ENCODE measurements around the gene DNAH14. TPM values are rescaled to one million over a fixed set of nuclear protein-coding genes. Genes with fewer than 3 reads are reported as not detected.

The DNAH14 gene
- total and polyA plus RNA-seq, 10 of the 15 experiments (the other 5 are each of a cell fraction or from before 2014, with no cell fraction given): 2.0 to 7.9 (median 4.8) TPM

DNA sequence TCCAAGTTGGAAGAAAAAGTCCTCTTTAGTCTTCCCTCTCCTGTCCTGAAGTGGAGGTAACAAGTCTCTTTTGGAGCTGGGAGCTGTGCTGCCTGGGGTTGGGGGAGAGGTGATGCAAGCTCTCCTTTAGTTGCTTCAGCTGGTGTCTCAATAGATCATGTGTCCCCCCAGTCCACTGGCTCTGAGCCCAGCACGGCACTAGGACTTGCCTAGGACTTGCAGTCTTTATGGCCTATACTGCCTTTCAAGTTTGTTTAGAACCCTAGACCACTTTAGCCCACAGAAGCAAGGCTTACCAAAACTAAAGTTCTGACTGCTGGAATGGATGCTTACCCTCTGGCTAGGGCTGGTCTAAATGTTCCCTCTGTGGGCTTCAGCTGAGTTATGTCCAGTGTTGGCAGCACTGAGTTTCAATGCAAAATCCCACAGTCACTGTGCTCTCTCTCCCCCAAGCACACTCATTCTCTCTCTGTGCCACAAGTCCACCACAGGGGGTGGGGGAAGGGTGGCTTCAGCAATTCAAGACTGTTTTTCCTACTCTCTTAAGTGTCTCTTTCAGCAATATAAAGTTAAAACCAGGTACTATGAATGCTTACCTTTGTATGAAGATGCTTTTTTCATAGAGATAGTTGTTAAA is 185.0 kb downstream of the DNAH14 start:
- Histone ChIP-seq H3K4me2 (ENCODE audit: control insufficient read depth, insufficient read depth) (no peak overlapping the region), H2AFZ (ENCODE audit: control insufficient read depth, low read depth, low read length) (no peak overlapping the region), H4K20me1 (ENCODE audit: control insufficient read depth, insufficient read depth) (no peaks in the 10 kb centered on the region), H3K9me3 (replicated peaks; ENCODE audit: control insufficient read depth, insufficient read depth, low read length) (no peaks in the 10 kb centered on the region), H3K4me1 (ENCODE audit: control insufficient read depth, insufficient read depth, low read length) (no peaks in the 10 kb centered on the region), H3K4me3 (no peak overlapping the region), H3K27me3 (replicated peaks in 1 of 2; ENCODE audit: control insufficient read depth in 2 of 2, insufficient read depth in 2 of 2, low read length in 1 of 2) (no peaks in the 10 kb centered on the region), H3K79me2 (ENCODE audit: control insufficient read depth, insufficient read depth, low read length) (no peaks in the 10 kb centered on the region), H3K27ac (ENCODE audit: control insufficient read depth, insufficient read depth) (no peak overlapping the region), H3K36me3 (ENCODE audit: control insufficient read depth in 2 of 2, insufficient read depth in 2 of 2, low read length in 1 of 2) (no peaks in the 10 kb centered on the region), H3K9ac (ENCODE audit: control insufficient read depth, insufficient read depth, low read length) (no peak overlapping the region)
- ChIA-PET CTCF (no interaction called here), SMC1A (ENCODE audit: uncharacterized antibody, unreplicated experiment) (no interaction called here), RAD21 (ENCODE audit: unreplicated experiment) (no interaction called here), POLR2A (no interaction called here)
- no peak for DNase-seq (ENCODE audit: low read depth, low spot score)
- BruUV-seq (replicated peaks): no TSS peak
- in situ Hi-C loops (cut with MboI): no loop called here
- no peak for FAIRE-seq
- intact Hi-C loops (cut with micrococcal nuclease; ENCODE audit: unreplicated experiment): no loop called here
- 0% methylated on average over 1 of the region's 1 CpG for WGBS (ENCODE audit: insufficient coverage, insufficient replicate concordance, low lambda C conversion rate, missing lambda C conversion rate)
- TF ChIP-seq IKZF1 (conservative IDR thresholded peaks at IDR 0.05): no peak
- TF ChIP-seq BACH1 (IDR thresholded peaks at IDR 0.05; ENCODE audit: borderline replicate concordance): no peak
- TF ChIP-seq NFYB (IDR thresholded peaks at IDR 0.05; ENCODE audit: insufficient read depth, low read depth, low read length): no peak
- TF ChIP-seq, protein P1, sequence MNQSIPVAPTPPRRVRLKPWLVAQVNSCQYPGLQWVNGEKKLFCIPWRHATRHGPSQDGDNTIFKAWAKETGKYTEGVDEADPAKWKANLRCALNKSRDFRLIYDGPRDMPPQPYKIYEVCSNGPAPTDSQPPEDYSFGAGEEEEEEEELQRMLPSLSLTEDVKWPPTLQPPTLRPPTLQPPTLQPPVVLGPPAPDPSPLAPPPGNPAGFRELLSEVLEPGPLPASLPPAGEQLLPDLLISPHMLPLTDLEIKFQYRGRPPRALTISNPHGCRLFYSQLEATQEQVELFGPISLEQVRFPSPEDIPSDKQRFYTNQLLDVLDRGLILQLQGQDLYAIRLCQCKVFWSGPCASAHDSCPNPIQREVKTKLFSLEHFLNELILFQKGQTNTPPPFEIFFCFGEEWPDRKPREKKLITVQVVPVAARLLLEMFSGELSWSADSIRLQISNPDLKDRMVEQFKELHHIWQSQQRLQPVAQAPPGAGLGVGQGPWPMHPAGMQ (IDR thresholded peaks at IDR 0.05; ENCODE audit: borderline replicate concordance): no peak
- no peak for TF ChIP-seq SMAD5 (IDR thresholded peaks at IDR 0.05; ENCODE audit: low read depth)
- TF ChIP-seq, protein P2, sequence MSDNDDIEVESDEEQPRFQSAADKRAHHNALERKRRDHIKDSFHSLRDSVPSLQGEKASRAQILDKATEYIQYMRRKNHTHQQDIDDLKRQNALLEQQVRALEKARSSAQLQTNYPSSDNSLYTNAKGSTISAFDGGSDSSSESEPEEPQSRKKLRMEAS (IDR thresholded peaks at IDR 0.05; ENCODE audit: low read depth, low read length): no peak
- TF ChIP-seq ASH2L (IDR thresholded peaks at IDR 0.05; ENCODE audit: borderline replicate concordance, low read depth): no peak
- TF ChIP-seq, protein P3, sequence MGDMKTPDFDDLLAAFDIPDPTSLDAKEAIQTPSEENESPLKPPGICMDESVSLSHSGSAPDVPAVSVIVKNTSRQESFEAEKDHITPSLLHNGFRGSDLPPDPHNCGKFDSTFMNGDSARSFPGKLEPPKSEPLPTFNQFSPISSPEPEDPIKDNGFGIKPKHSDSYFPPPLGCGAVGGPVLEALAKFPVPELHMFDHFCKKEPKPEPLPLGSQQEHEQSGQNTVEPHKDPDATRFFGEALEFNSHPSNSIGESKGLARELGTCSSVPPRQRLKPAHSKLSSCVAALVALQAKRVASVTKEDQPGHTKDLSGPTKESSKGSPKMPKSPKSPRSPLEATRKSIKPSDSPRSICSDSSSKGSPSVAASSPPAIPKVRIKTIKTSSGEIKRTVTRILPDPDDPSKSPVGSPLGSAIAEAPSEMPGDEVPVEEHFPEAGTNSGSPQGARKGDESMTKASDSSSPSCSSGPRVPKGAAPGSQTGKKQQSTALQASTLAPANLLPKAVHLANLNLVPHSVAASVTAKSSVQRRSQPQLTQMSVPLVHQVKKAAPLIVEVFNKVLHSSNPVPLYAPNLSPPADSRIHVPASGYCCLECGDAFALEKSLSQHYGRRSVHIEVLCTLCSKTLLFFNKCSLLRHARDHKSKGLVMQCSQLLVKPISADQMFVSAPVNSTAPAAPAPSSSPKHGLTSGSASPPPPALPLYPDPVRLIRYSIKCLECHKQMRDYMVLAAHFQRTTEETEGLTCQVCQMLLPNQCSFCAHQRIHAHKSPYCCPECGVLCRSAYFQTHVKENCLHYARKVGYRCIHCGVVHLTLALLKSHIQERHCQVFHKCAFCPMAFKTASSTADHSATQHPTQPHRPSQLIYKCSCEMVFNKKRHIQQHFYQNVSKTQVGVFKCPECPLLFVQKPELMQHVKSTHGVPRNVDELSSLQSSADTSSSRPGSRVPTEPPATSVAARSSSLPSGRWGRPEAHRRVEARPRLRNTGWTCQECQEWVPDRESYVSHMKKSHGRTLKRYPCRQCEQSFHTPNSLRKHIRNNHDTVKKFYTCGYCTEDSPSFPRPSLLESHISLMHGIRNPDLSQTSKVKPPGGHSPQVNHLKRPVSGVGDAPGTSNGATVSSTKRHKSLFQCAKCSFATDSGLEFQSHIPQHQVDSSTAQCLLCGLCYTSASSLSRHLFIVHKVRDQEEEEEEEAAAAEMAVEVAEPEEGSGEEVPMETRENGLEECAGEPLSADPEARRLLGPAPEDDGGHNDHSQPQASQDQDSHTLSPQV (IDR thresholded peaks at IDR 0.05): no peak
- TF ChIP-seq MTA2 (IDR thresholded peaks at IDR 0.05; ENCODE audit: low read depth): no peak
- TF ChIP-seq, protein P4, sequence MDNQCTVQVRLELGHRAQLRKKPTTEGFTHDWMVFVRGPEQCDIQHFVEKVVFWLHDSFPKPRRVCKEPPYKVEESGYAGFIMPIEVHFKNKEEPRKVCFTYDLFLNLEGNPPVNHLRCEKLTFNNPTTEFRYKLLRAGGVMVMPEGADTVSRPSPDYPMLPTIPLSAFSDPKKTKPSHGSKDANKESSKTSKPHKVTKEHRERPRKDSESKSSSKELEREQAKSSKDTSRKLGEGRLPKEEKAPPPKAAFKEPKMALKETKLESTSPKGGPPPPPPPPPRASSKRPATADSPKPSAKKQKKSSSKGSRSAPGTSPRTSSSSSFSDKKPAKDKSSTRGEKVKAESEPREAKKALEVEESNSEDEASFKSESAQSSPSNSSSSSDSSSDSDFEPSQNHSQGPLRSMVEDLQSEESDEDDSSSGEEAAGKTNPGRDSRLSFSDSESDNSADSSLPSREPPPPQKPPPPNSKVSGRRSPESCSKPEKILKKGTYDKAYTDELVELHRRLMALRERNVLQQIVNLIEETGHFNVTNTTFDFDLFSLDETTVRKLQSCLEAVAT (IDR thresholded peaks at IDR 0.05): no peak
- no peak for ATAC-seq

Data from GM12878 (cell line).